Keratinocyte (primary cell): Measurements from ENCODE around the gene WFIKKN1. TPM values are rescaled to one million over a fixed set of nuclear protein-coding genes. Genes with fewer than 3 reads are reported as not detected.
A peak's percentile ranks its signal among the peaks of the same experiment; 100 is the strongest.

ENCODE experiments used
- DNase-seq: peaks from one replicate; pipeline ENCODE4 v3.0.0-alpha.2; 2011; ENCODE audit warnings: low read depth, missing footprints, low spot score
- FAIRE-seq: peaks from 2 replicates; lab custom pipeline; 2011; peaks lifted over from hg19 to GRCh38; lab: Jason Lieb, UNC
- H2AFZ ChIP-seq: 2 replicates; pipeline ENCODE4 v1.6.0; 2012; ENCODE audit warnings: low read length, control low read depth, inconsistent platforms; ENCODE audit not compliant: control insufficient read depth
- H3K27ac ChIP-seq: 2 replicates; pipeline ENCODE4 v1.5.1; 2011; ENCODE audit warnings: low read length; ENCODE audit not compliant: control insufficient read depth, insufficient read depth
- H3K27me3 ChIP-seq: 3 replicates; pipeline ENCODE4 v1.6.0; 2011; ENCODE audit warnings: low read length; ENCODE audit not compliant: control insufficient read depth, insufficient read depth; ENCODE audit errors: extremely low read depth
- H3K36me3 ChIP-seq, 2 experiments: 2 replicates in 1 of 2; 3 replicates in 1 of 2; pipeline ENCODE4 v1.5.1; 2011; ENCODE audit warnings: low read length in 2 of 2, mild to moderate bottlenecking in 1 of 2; ENCODE audit not compliant: control insufficient read depth in 2 of 2, insufficient read depth in 2 of 2; ENCODE audit errors: extremely low read depth in 1 of 2
- H3K4me1 ChIP-seq: 3 replicates; pipeline ENCODE4 v1.5.1; 2011; ENCODE audit warnings: low read length; ENCODE audit not compliant: control insufficient read depth, insufficient read depth; ENCODE audit errors: extremely low read depth
- H3K4me2 ChIP-seq: 3 replicates; pipeline ENCODE4 v1.6.0; 2011; ENCODE audit warnings: low read depth, low read length; ENCODE audit not compliant: control insufficient read depth, insufficient read depth; ENCODE audit errors: extremely low read depth
- H3K4me3 ChIP-seq, 3 experiments: fragments of 200-600 bp in 1 of 3; sonication (generic) in 1 of 3; 2 replicates in 2 of 3; 3 replicates in 1 of 3; pipeline ENCODE4 v1.5.1; 2011 to 2016; ENCODE audit warnings: low read length in 3 of 3, mild to moderate bottlenecking in 3 of 3, control low read depth in 2 of 3, inconsistent platforms in 1 of 3, low read depth in 1 of 3, mixed read lengths in 1 of 3, mixed run types in 1 of 3, moderate library complexity in 1 of 3; ENCODE audit not compliant: control insufficient read depth in 2 of 3, insufficient read depth in 2 of 3; ENCODE audit errors: extremely low read depth in 1 of 3
- H3K79me2 ChIP-seq: 2 replicates; pipeline ENCODE4 v1.6.0; 2012; ENCODE audit warnings: low read length; ENCODE audit not compliant: control insufficient read depth, insufficient read depth
- H3K9ac ChIP-seq: 3 replicates; pipeline ENCODE4 v1.6.0; 2011; ENCODE audit warnings: low read length; ENCODE audit not compliant: control insufficient read depth, insufficient read depth; ENCODE audit errors: extremely low read depth
- H3K9me1 ChIP-seq: 3 replicates; pipeline ENCODE4 v1.6.0; 2011; ENCODE audit warnings: low read length; ENCODE audit not compliant: control insufficient read depth, insufficient read depth; ENCODE audit errors: extremely low read depth
- H3K9me3 ChIP-seq: 2 replicates; pipeline ENCODE4 v1.5.1; 2012; ENCODE audit warnings: low read depth, low read length; ENCODE audit not compliant: control insufficient read depth
- H4K20me1 ChIP-seq: 3 replicates; pipeline ENCODE4 v1.6.0; 2011; ENCODE audit warnings: low read length; ENCODE audit not compliant: control insufficient read depth, insufficient read depth; ENCODE audit errors: extremely low read depth
- CTCF ChIP-seq, 3 experiments: IDR thresholded peaks in 1 of 3; conservative IDR thresholded peaks in 1 of 3; optimal IDR thresholded peaks in 1 of 3; 2 replicates in 2 of 3; 3 replicates in 1 of 3; pipeline versions ENCODE3 to v1.5.1; 2011; ENCODE audit warnings: low read length in 3 of 3, mild to moderate bottlenecking in 3 of 3, moderate library complexity in 2 of 3, control low read depth in 1 of 3, inconsistent platforms in 1 of 3; ENCODE audit not compliant: insufficient read depth in 2 of 3; ENCODE audit errors: extremely low read depth in 1 of 3
- EZH2 ChIP-seq: IDR thresholded peaks from one replicate; pipeline ENCODE4 v1.6.1; 2012; ENCODE audit warnings: inconsistent platforms, mild to moderate bottlenecking, low read length, moderate library complexity
- dilution Hi-C: fragments of 300-500 bp; cut with MboI; formaldehyde crosslinking; loops from one replicate; pipeline ENCODE4 v1.7.0; 2020; ENCODE audit warnings: low sequenced_read_pairs; ENCODE audit not compliant: extremely low pct_ligation_motif_present
- polyA plus RNA-seq, 5 experiments: library from polyadenylated mRNA; depleted of rRNA in 3 of 5; stranded (reverse) in 3 of 5; stranded (forward) in 1 of 5; unstranded in 1 of 5; fragments of >200 nt; gene quantifications; 1 replicate in 1 of 5; 2 replicates in 3 of 5; 3 replicates in 1 of 5; pipeline versions ENCODE4 v1.2.1 to v1.2.3, GENCODE V29; 2011 to 2012; ENCODE audit warnings: missing spikeins in 2 of 5, low read depth in 1 of 5, low replicate concordance in 1 of 5

WFIKKN1 gene
- polyA plus RNA-seq, 1 donor (not counting 4 experiments of a cell fraction or from before 2014, with no cell fraction given): not detected

GRCh38 chr16:667113-667779 is 36.5 kb downstream of the WFIKKN1 start:
- Histone ChIP-seq H3K4me1 (peaks cover 10% of the 10 kb centered on the region), H3K4me3 (no peak overlapping the region), H3K4me2 (peak overlapping the region; percentile 67), H3K9me1 (no peaks in the 10 kb centered on the region), H2AFZ (peak overlapping the region; percentile 92), H3K79me2 (peaks cover 28% of the 10 kb centered on the region), H3K27ac (no peak overlapping the region), H3K36me3 (peaks cover 16 to 18% of the 10 kb centered on the region in 2 experiments), H3K9ac (peak overlapping the region; percentile 56), H3K9me3 (no peaks in the 10 kb centered on the region), H4K20me1 (no peaks in the 10 kb centered on the region), H3K27me3 (no peaks in the 10 kb centered on the region)
- no peak for FAIRE-seq
- dilution Hi-C loops: no loop called here
- TF ChIP-seq EZH2: no peak
- TF ChIP-seq CTCF (optimal IDR thresholded peaks at IDR 0.05 in 1 of 3, IDR thresholded peaks at IDR 0.05 in 1 of 3, conservative IDR thresholded peaks at IDR 0.05 in 1 of 3; ENCODE audit: extremely low read depth in 1 of 3, insufficient read depth in 2 of 3, low read length in 3 of 3): no peak
- DNase-seq: no peak

- peaks cover 28% of the 10 kb centered on the region for H3K79me2 ChIP-seq
- no peaks in the 10 kb centered on the region for H3K27me3 ChIP-seq
- peaks cover 18 to 25% of the 10 kb centered on the region in 2 experiments for H3K36me3 ChIP-seq
- H3K4me3 ChIP-seq: peak within 1 kb of the TSS; percentile 68 to 99 (median 85)
- H3K9me3 ChIP-seq: no peaks in the 10 kb centered on the region
- dilution Hi-C loops: no loop called here
- FAIRE-seq (peak; percentile 56), DNase-seq (no peak)
- H3K4me2 ChIP-seq: peak within 1 kb of the TSS; percentile 83
- TF ChIP-seq CTCF (optimal IDR thresholded peaks at IDR 0.05 in 1 of 3, IDR thresholded peaks at IDR 0.05 in 1 of 3, conservative IDR thresholded peaks at IDR 0.05 in 1 of 3; ENCODE audit: extremely low read depth in 1 of 3, insufficient read depth in 2 of 3, low read length in 3 of 3): peak; percentile 53 to 91 (median 69)
- TF ChIP-seq EZH2: no peak
- H4K20me1 ChIP-seq: no peaks in the 10 kb centered on the region
- H3K4me1 ChIP-seq: peaks cover 10% of the 10 kb centered on the region
- no peaks in the 10 kb centered on the region for H3K9me1 ChIP-seq
- peak within 1 kb of the TSS; percentile 58 for H3K27ac ChIP-seq
- H2AFZ ChIP-seq: peak within 1 kb of the TSS; percentile 92
- H3K9ac ChIP-seq: peak within 1 kb of the TSS; percentile 81
These were observed 37.2 kb downstream of the WFIKKN1 start, which contains the start of gene RHOT2 for GRCh38 chr16:667780-668518. Gene RHOT2, plus strand, starts transcription at chr16:668132. Its CDS starts 68 bp downstream, at chr16:668200.
